Activated T-helper 1 cell treated with Interleukin-2 at 50 U/mL for 16 hours (primary cell): ENCODE results near the gene RNF180.

Experiments
- DNase-seq: peaks from one replicate; pipeline ENCODE4 v3.0.0-alpha.2; 2020; ENCODE audit warnings: low read depth

RNF180 gene

DNA sequence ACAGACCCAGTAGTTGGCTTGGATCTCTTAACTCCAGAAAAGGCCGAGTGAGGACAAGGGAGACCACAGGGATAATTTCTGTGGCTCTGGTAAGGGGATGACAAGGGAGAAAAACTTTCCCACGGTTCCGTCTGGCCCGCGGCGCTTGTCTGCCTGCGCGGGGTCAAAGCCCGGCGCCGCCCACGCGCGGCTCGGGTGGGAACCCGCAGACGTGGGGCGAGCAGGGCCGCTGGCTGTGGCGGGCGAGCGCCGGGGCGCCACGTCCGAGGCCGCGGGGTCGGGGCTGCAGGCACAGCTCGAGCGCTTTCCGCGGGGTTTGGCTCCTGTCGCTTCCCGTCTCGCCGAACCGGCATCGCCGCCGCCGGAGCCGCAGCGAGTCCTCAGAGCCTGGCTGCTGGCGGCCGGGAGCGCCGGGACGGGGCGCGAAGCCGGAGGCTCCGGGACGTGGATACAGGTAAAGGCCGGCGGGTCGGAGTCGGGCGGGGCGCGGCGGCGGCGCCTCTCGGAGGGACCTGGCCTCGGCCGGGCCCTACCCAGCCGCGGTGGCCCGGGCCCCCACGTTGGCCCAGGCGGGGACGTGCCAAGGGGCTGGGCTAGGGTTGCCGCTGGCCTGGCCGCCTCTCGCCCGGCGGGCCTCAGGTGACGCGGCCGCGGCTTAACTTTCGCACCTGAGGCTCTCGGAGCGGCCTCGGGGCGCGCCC is at the start of gene RNF180:
Gene RNF180, plus strand, starts transcription at position 344 of the 701 bp plus-strand sequence. CDS start 34,965 bp downstream, outside the sequence.
- DNase-seq = no peak

GRCh38 chr5:64125521-64125920 is 40.1 kb upstream of the RNF180 start:
- DNase-seq = no peak

DNA sequence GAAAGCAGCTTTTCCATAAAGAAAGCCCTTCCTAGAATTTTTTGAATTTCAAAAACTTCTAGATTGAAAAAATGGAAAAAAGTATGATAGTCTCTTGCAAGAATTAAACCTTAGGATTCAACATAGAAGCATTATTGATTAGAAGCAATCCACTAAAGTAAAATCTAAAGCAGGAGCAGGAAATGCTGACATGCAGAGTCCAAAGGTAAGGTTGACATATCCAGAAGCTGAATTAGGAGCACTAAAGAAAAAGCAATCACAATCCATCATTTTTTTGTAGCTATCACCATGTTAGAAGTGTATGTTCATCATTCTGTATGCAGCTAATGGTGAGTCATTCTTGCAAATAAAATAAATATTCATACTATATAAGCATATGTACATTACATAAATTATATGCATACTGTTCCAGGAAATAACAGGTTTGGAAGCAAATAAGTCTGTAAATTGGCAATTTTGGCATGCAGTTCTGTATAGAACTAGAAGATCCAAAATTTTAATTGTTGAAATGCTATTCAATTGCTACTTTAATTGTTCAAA is 39.4 kb upstream of the RNF180 start:
- DNase-seq = no peak

DNA sequence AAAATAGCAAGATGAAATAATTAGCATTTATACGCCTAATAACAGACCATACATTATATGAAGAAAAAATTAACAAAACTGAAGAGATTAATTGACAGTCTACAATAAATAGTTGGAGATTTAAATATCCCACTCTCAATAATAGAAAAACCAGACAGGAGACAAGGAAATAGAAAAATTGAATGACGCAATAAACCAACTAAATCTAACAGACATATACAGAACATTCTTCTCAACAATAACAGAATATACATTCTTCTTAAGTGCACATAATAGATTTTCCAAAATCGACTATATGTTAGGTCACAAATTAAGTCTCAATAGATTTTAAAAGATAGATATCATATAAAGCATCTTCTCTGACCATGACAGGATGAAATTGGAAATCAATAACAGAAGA is 25.6 kb upstream of the RNF180 start:
- no peak for DNase-seq

DNA sequence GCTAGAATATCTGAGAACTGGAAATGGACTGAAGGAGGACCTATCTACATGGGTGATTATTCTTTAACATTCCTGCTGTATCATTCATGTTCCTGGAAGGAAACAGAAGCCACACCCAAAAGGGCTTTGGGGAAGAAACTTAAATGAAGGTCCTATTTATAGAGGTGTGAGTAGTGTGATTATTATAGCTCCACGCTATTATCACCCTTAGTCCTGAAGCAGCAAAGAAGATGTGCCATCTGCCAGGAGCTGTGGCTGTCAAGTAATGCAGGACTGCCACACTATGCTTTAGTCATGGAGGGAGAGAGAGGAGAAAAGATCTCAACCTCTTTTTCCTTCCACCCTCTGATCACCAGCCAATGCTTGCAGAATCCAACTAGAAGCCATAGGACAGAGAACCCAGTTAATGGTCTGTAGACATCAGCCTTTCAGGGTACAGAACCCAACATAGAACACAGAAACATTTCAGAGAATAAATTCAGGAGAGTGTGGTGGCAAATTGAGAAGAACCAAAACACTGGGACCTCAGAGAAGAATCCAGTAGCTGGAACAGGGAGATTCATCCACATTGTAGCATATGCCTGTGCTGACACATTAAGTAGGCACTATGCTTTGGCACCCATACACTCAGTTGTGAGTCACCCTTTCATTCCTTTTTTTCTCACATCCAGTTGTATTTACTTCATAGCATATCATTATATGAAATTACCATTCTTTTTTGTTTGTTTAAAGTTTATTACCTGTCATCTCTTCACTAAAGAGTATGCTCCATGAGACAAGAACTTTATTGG is 21.0 kb upstream of the RNF180 start:
- DNase-seq = no peak

DNA sequence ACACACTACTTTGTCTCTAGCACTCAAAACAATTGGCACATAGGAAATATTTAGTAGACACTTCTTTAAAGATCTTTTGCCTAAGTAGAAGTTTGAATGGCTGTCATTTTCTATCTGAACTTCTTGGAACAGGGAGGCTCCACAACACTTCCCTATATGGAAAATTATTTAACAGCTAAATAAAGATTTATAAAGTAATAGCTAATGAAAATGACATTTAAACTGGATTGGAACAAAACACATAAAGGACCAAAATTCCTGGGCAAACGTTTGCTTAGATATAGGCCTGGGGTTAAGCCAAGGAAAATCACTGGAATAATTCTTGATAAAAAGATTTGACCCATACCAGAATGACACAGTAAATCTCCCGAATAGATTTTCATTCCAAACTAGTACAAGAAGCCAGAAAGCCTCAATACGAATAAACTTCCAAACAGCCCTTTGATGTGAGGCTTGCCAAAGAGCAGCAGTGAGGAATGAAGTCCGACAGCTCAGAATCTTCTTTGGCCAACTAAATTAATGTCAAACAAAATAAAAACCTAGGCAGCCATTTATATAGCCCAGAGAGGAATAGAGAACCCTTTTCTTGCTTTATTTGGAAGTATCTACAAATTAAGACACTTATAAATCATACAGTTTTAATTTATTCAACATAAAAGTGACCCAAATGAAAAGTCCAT is 20.3 kb upstream of the RNF180 start:
- DNase-seq = no peak

DNA sequence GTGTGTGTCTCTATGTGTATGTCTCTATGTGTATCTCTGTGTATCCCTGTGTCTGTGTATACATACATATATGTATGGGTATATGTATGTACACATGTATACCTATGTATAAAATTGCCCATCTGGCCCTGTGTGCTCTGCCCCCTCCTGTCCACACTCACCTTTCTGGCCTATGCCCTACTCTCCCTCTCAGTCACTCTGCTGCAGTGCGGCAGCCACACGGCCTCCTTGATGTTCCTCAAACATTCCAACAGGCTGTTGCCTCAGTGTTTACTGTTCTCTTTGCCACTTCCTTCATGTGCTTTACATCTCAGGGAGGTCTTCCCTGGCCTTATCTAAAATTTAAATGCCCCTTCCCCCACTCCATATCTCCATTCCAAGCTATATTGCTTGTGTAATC is 18.3 kb upstream of the RNF180 start:
- DNase-seq = no peak

- DNase-seq = no peak
These were observed 17.7 kb upstream of the RNF180 start for GRCh38 chr5:64147849-64148441.

GRCh38 chr5:64149268-64149667 is 16.4 kb upstream of the RNF180 start:
- no peak for DNase-seq

GRCh38 chr5:64149857-64150521 is 15.7 kb upstream of the RNF180 start:
- no peak for DNase-seq

DNA sequence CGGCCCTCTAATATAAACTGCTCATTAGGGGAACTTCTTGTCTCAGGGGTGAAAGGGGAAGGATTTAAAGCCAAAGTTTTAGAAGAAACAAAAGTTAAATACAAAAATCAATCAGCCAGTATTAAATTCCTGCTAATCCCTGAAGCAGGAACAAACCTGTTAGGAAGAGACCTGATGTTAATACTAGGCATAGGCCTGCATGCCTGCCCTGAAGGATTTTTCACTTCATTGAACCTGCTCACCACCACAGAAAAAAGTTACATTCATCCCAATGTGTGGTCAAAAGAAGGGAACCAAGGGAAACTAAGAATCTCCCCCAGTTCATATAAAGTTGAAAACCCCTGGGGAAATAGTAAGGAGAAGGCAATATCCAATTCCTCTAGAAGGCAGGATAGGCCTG is 9.4 kb upstream of the RNF180 start:
- DNase-seq = no peak

- DNase-seq = no peak
These were observed 6.8 kb upstream of the RNF180 start for GRCh38 chr5:64158827-64159226.

DNA sequence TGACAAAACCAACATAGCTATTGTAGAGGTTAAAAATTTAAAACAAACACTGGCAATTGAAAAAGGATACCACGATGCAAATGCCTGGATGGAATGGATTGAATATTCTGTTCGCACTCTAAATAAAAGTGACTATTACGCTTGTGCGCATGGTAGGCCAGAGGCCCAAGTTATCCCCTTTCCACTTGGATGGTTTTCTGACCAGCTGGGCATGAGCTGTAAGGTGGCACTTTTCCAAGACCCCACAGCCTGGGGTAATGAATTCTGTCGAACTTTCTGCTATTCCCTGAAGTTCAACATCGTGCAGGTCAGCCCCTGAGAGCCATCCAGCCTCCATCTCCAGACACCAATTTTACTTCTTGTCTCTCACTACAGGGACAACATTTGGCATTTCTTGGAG is 5.4 kb upstream of the RNF180 start:
- DNase-seq = no peak

DNA sequence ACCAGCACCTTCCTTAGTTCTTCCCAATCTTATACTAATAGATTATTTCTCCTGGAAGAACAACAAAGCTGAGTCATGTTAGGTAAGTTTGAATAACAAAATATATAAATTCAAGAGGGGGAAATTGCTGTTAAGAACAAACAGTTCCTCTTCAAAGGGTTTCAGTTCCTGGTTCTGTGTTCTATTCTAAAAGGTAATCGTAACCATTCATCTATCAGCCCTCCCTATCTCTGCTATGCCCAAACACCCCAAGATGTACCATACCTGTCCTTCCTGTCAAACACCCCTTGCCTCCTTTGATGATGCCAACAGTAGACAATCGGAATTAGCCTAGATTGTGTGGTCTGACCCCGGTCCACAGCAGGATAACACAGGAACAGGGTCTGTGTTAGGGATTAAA is 4.2 kb upstream of the RNF180 start:
- no peak for DNase-seq

GRCh38 chr5:64163135-64163534 is 2.5 kb upstream of the RNF180 start:
- DNase-seq = no peak

DNA sequence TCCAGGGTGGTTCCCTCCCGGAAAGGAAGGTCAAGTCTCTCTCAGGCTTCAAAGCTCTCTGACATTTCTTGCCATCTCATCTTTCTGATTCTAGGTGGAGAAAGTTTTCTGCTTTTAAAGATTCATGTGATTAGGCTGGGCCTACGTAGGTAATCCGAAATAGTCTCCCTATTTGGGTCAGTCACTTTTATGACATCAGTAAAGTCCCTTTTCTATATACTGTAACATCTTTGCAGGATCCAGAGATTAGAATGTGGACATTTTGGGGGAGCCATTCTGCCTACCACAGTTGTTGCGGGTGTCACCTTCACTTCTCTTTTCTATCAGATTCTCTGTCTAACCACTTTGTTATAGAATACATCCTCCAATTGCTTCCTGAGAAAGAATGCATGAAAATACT is 1.9 kb upstream of the RNF180 start:
- DNase-seq = no peak

GRCh38 chr5:64164166-64164565 is 1.5 kb upstream of the RNF180 start:
- no peak for DNase-seq

GRCh38 chr5:64165160-64165499 is 513 bp upstream of the RNF180 start:
- no peak for DNase-seq

- DNase-seq = no peak
These were observed 737 bp downstream of the RNF180 start for GRCh38 chr5:64166201-64166959.

GRCh38 chr5:64176301-64176700 is 10.7 kb downstream of the RNF180 start:
- DNase-seq = no peak

- DNase-seq = no peak
These were observed 15.2 kb downstream of the RNF180 start for GRCh38 chr5:64180661-64181343.
